ENCODE measurements around the gene LIPE. TPM values are rescaled to one million over a fixed set of nuclear protein-coding genes. Genes with fewer than 3 reads are reported as not detected.
A peak's percentile ranks its signal among the peaks of the same experiment; 100 is the strongest.

LIPE gene
- total RNA-seq, 1 donor from 2014 or later: 10.8 TPM

- Mint-ChIP-seq H3K27ac (no peak overlapping the region), H3K27me3 (ENCODE audit: low read depth) (no peaks in the 10 kb centered on the region)
Observed at GRCh38 chr19:42403586-42403985, 23.6 kb downstream of the LIPE start.

GRCh38 chr19:42402376-42403116 lies 24.6 kb downstream of the LIPE start:
- no peak for DNase-seq (ENCODE audit: low spot score in 2 of 2, unreplicated experiment in 2 of 2)
- Mint-ChIP-seq H3K36me3 (no peaks in the 10 kb centered on the region), H3K27me3 (ENCODE audit: low read depth) (no peaks in the 10 kb centered on the region), H3K4me1 (peaks cover 21% of the 10 kb centered on the region), H3K9me3 (no peaks in the 10 kb centered on the region), H3K4me3 (peak overlapping the region; percentile 82), H3K27ac (no peak overlapping the region)
- TF ChIP-seq, protein P1, sequence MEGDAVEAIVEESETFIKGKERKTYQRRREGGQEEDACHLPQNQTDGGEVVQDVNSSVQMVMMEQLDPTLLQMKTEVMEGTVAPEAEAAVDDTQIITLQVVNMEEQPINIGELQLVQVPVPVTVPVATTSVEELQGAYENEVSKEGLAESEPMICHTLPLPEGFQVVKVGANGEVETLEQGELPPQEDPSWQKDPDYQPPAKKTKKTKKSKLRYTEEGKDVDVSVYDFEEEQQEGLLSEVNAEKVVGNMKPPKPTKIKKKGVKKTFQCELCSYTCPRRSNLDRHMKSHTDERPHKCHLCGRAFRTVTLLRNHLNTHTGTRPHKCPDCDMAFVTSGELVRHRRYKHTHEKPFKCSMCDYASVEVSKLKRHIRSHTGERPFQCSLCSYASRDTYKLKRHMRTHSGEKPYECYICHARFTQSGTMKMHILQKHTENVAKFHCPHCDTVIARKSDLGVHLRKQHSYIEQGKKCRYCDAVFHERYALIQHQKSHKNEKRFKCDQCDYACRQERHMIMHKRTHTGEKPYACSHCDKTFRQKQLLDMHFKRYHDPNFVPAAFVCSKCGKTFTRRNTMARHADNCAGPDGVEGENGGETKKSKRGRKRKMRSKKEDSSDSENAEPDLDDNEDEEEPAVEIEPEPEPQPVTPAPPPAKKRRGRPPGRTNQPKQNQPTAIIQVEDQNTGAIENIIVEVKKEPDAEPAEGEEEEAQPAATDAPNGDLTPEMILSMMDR (IDR thresholded peaks at IDR 0.05; ENCODE audit: unreplicated experiment): no peak

More at GRCh38 chr19:42403586-42403985, 23.6 kb downstream of the LIPE start:
- no peak for DNase-seq (ENCODE audit: low spot score in 2 of 2, unreplicated experiment in 2 of 2)
- TF ChIP-seq, protein P1 (IDR thresholded peaks at IDR 0.05; ENCODE audit: unreplicated experiment): no peak
- H3K4me3 Mint-ChIP-seq: peak overlapping the region; percentile 10
- H3K4me1 Mint-ChIP-seq: peaks cover 16% of the 10 kb centered on the region
- H3K9me3 Mint-ChIP-seq: no peaks in the 10 kb centered on the region
- peaks cover 4% of the 10 kb centered on the region for H3K36me3 Mint-ChIP-seq

GRCh38 chr19:42401365-42402303 lies 25.6 kb downstream of the LIPE start:
- TF ChIP-seq, protein P1 (IDR thresholded peaks at IDR 0.05; ENCODE audit: unreplicated experiment): peak; percentile 98
- H3K4me3 Mint-ChIP-seq: peak overlapping the region; percentile 82
- no peaks in the 10 kb centered on the region for H3K27me3 Mint-ChIP-seq (ENCODE audit: low read depth)
- H3K27ac Mint-ChIP-seq: peak overlapping the region; percentile 71
- H3K9me3 Mint-ChIP-seq: no peaks in the 10 kb centered on the region
- peak; percentile 64 to 93 for DNase-seq (ENCODE audit: low spot score in 2 of 2, unreplicated experiment in 2 of 2)
- H3K4me1 Mint-ChIP-seq: peaks cover 27% of the 10 kb centered on the region
- H3K36me3 Mint-ChIP-seq: no peaks in the 10 kb centered on the region

GRCh38 chr19:42400404-42400803 lies 26.8 kb downstream of the LIPE start:
- peaks cover 35% of the 10 kb centered on the region for H3K4me1 Mint-ChIP-seq
- H3K9me3 Mint-ChIP-seq: no peaks in the 10 kb centered on the region
- no peak overlapping the region for H3K27ac Mint-ChIP-seq
- H3K36me3 Mint-ChIP-seq: no peaks in the 10 kb centered on the region
- no peaks in the 10 kb centered on the region for H3K27me3 Mint-ChIP-seq (ENCODE audit: low read depth)
- TF ChIP-seq, protein P1 (IDR thresholded peaks at IDR 0.05; ENCODE audit: unreplicated experiment): no peak
- H3K4me3 Mint-ChIP-seq: peak overlapping the region; percentile 22
- no peak for DNase-seq (ENCODE audit: low spot score in 2 of 2, unreplicated experiment in 2 of 2)

- TF ChIP-seq, protein P1 (IDR thresholded peaks at IDR 0.05; ENCODE audit: unreplicated experiment): no peak
- DNase-seq (ENCODE audit: low spot score in 2 of 2, unreplicated experiment in 2 of 2): no peak
- no peaks in the 10 kb centered on the region for H3K36me3 Mint-ChIP-seq
- H3K27me3 Mint-ChIP-seq (ENCODE audit: low read depth): peaks cover 6% of the 10 kb centered on the region
- peak overlapping the region; percentile 90 for H3K4me3 Mint-ChIP-seq
- H3K9me3 Mint-ChIP-seq: no peaks in the 10 kb centered on the region
- peaks cover 33% of the 10 kb centered on the region for H3K4me1 Mint-ChIP-seq
- H3K27ac Mint-ChIP-seq: peak overlapping the region; percentile 98
Observed at GRCh38 chr19:42397263-42398166, 29.7 kb downstream of the LIPE start.
